HEK293T (cell line): ENCODE measurements around the gene BMP6.

Experiments
- BHLHE40 ChIP-seq: fragments of 450-650 bp; IDR thresholded peaks from 2 replicates; pipeline ENCODE4 v1.6.1; 2016; ENCODE audit warnings: mild to moderate bottlenecking, moderate library complexity, borderline replicate concordance
- CTBP1 ChIP-seq: fragments of 450-650 bp; IDR thresholded peaks from 2 replicates; pipeline ENCODE4 v1.6.1; 2016; ENCODE audit warnings: borderline replicate concordance
- FOXA1 ChIP-seq: fragments of 450-650 bp; IDR thresholded peaks from 2 replicates; pipeline ENCODE4 v1.6.1; 2016; ENCODE audit warnings: mild to moderate bottlenecking
- FOXK2 ChIP-seq: fragments of 450-650 bp; IDR thresholded peaks from 2 replicates; pipeline ENCODE4 v1.6.1; 2016; ENCODE audit warnings: mild to moderate bottlenecking
- FOXM1 ChIP-seq: fragments of 450-650 bp; IDR thresholded peaks from 2 replicates; pipeline ENCODE4 v1.6.1; 2017; ENCODE audit warnings: mild to moderate bottlenecking, borderline replicate concordance
- HDGF ChIP-seq: fragments of 450-650 bp; IDR thresholded peaks from 2 replicates; pipeline ENCODE4 v1.6.1; 2017; ENCODE audit warnings: antibody characterized with exemption, borderline replicate concordance
- LEF1 ChIP-seq: fragments of 450-650 bp; IDR thresholded peaks from 2 replicates; pipeline ENCODE4 v1.6.1; 2017; ENCODE audit warnings: mild to moderate bottlenecking, borderline replicate concordance
- SP1 ChIP-seq: fragments of 450-650 bp; IDR thresholded peaks from 2 replicates; pipeline ENCODE4 v1.6.1; 2017
- SUZ12 ChIP-seq: fragments of 450-650 bp; IDR thresholded peaks from 2 replicates; pipeline ENCODE4 v1.6.1; 2016; ENCODE audit warnings: mild to moderate bottlenecking

DNA sequence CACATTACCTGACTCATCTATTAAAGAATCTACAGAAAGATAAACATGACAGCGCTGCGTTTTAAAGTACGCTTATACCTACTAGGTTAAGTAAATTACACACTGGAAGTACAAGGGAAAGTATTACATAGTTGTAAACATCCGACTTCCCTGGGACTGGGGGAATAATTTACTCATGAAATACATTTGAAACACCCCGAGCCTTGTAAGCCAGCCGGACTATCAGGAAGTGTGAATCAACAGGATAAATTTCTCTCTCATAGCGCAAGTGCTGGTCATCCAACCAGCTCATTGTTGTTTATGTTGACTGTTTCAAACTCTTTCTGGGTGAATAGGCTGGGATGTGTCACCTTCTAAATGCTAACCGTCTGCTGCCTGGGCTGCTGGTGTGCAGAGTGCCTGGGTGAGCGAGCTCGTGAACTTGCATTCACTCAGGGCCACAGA lies 4.9 kb downstream of the BMP6 start:
- TF ChIP-seq BHLHE40 (no peak), FOXK2 (no peak), SP1 (no peak), LEF1 (no peak), HDGF (no peak), FOXM1 (no peak), FOXA1 (no peak), CTBP1 (no peak), SUZ12 (no peak)
